Muscle layer of colon (tissue), 2 donors: ENCODE results near the gene SH2D3C.
A peak's percentile ranks its signal among the peaks of the same experiment; 100 is the strongest.

Experiments
- H3K27ac ChIP-seq: one replicate; pipeline ENCODE4 v1.7.0; 2013; ENCODE audit warnings: low read depth, mild to moderate bottlenecking, low read length, moderate library complexity
- H3K27me3 ChIP-seq, 2 donors: one replicate each; pipeline ENCODE4 v1.7.0; 2013; ENCODE audit warnings: low read length in 2 of 2, mild to moderate bottlenecking in 2 of 2; ENCODE audit not compliant: insufficient read depth in 2 of 2, control insufficient read depth in 1 of 2
- H3K36me3 ChIP-seq: one replicate; pipeline ENCODE4 v1.7.0; 2013; ENCODE audit warnings: mild to moderate bottlenecking, low read length; ENCODE audit not compliant: insufficient read depth
- H3K4me1 ChIP-seq: one replicate; pipeline ENCODE4 v1.7.0; 2013; ENCODE audit warnings: mild to moderate bottlenecking, low read length; ENCODE audit not compliant: insufficient read depth
- H3K4me3 ChIP-seq, 2 donors: one replicate each; pipeline ENCODE4 v1.7.0; 2013; ENCODE audit warnings: low read length in 2 of 2, low read depth in 1 of 2, mild to moderate bottlenecking in 1 of 2, moderate library complexity in 1 of 2
- H3K9ac ChIP-seq: one replicate; pipeline ENCODE4 v1.7.0; 2013; ENCODE audit warnings: low read length
- H3K9me3 ChIP-seq: one replicate; pipeline ENCODE4 v1.7.0; 2013; ENCODE audit warnings: mild to moderate bottlenecking, low read length
- donor health status: abdominal sarcoma.
- donor health status: Adenocarcinoma of cecum.

SH2D3C gene

DNA sequence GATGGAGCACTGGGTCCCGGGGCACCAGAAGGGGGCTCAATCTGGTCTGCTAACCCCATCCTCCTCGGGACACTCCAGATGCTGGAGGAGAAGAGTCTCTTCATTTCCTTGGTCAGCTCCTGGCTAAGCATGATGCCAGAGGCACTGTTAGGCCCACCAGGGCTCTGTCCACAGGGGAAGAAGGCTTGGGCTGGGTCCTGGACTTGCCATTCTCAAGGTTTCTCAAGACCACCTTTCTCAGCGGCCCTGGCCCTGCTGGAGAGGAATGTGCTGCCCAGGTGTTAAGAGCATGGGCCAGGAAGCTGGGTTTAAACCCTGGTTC is 7.9 kb downstream of the SH2D3C start:
- H3K9ac ChIP-seq, result no peak overlapping the region
- peak overlapping the region; percentile 32 for H3K27ac ChIP-seq

DNA sequence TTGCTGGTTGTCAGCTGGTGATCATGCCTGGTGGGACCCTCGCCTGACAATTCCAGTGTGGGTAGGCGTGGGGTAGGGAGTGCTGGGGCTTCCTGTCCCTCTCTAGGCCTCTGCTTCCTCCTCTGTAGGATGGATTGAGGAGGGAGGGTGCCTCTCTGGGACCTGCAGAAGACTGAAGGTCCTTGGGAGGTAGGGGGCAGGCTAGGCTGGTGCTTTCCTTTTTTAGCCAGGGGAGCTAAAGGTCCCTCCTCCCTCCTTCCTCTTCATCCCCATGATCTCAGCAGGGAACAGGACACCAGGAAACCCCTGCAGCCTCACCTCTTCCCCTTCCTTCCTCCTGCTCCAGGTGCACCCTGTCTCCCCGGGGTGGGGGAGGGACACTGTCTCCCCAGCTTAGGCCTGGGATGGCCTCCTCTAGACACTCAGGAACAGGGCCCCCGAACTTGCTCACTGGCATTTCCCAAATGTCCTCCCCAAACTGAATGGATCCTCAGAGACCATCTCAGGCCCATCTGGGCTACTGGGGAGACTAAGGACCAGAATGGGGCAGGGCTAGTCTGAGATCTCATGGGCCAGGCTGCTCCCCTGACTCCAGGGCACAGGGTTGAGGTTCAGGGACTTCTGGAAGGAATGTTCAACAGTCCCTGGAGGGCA is 8.4 kb downstream of the SH2D3C start:
- peaks cover 9% of the 10 kb centered on the region for H3K4me1 ChIP-seq
- no peaks in the 10 kb centered on the region for H3K9me3 ChIP-seq
- H3K4me3 ChIP-seq, result no peak overlapping the region
- H3K36me3 ChIP-seq, result no peaks in the 10 kb centered on the region
- no peak overlapping the region for H3K9ac ChIP-seq
- H3K27ac ChIP-seq, result no peak overlapping the region
- no peaks in the 10 kb centered on the region for H3K27me3 ChIP-seq

More for the DNA sequence above, 7.9 kb downstream of the SH2D3C start:
- H3K4me3 ChIP-seq, result peak overlapping the region in 1 of 2 donors; percentile 55
- no peaks in the 10 kb centered on the region for H3K9me3 ChIP-seq
- peaks cover 9% of the 10 kb centered on the region for H3K4me1 ChIP-seq
- no peaks in the 10 kb centered on the region for H3K36me3 ChIP-seq
- no peaks in the 10 kb centered on the region for H3K27me3 ChIP-seq

DNA sequence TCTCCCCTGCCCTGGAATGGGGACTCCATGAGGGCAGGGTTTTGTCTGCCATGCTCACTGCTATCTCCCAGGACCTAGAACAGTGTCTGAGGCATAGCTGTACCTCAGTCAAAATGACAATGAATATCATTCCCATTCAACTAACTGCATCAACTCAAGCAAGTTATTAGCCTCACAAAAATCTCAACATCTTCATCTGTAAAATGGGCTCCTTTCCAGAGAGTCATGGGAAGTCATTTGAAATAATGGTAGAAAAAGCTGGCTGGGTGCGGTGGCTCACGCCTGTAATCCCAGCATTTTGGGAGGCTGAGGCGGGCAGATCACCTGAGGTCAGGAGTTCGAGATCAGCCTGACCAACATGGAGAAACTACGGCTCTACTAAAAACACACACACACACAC is 9.4 kb downstream of the SH2D3C start:
- peaks cover 9% of the 10 kb centered on the region for H3K4me1 ChIP-seq
- H3K9ac ChIP-seq, result no peak overlapping the region
- H3K27me3 ChIP-seq, result no peaks in the 10 kb centered on the region
- no peaks in the 10 kb centered on the region for H3K9me3 ChIP-seq
- H3K4me3 ChIP-seq, result no peak overlapping the region
- no peak overlapping the region for H3K27ac ChIP-seq
- H3K36me3 ChIP-seq, result no peaks in the 10 kb centered on the region

- H3K4me3 ChIP-seq, result no peak overlapping the region
- no peak overlapping the region for H3K27ac ChIP-seq
- H3K27me3 ChIP-seq, result no peaks in the 10 kb centered on the region
- no peaks in the 10 kb centered on the region for H3K36me3 ChIP-seq
- no peak overlapping the region for H3K9ac ChIP-seq
- no peaks in the 10 kb centered on the region for H3K9me3 ChIP-seq
- H3K4me1 ChIP-seq, result peaks cover 9% of the 10 kb centered on the region
Observed at GRCh38 chr9:127768698-127769097, 9.8 kb downstream of the SH2D3C start.

- no peaks in the 10 kb centered on the region for H3K9me3 ChIP-seq
- H3K4me3 ChIP-seq, result no peak overlapping the region
- H3K9ac ChIP-seq, result no peak overlapping the region
- no peak overlapping the region for H3K27ac ChIP-seq
- H3K27me3 ChIP-seq, result no peaks in the 10 kb centered on the region
- H3K4me1 ChIP-seq, result peaks cover 16% of the 10 kb centered on the region
- H3K36me3 ChIP-seq, result no peaks in the 10 kb centered on the region
Observed at GRCh38 chr9:127767909-127768331, 10.5 kb downstream of the SH2D3C start.

DNA sequence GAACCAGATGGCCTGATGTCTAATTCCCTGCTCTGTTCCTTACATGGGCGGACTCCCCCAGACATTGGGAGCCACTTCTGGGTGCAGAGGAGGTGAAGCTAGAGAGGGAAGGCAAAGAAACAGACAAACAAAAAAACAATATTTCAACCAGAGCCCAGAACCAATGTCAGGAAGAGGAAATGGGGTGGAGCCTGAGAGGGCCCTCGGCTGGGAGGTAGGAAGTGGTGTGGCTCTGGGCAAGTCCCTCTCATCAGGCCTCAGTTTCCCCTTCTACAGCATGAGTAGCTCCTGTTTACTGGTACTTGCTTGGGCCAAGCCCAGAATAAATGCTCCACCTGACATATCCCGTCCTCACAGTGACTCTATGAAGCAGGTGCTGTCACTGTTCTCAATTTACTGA is 11.1 kb downstream of the SH2D3C start:
- Histone ChIP-seq H3K27me3 (peaks cover 0 to 5% of the 10 kb centered on the region in 2 donors), H3K27ac (no peak overlapping the region), H3K4me3 (no peak overlapping the region), H3K9me3 (no peaks in the 10 kb centered on the region), H3K36me3 (no peaks in the 10 kb centered on the region), H3K9ac (no peak overlapping the region), H3K4me1 (peaks cover 19% of the 10 kb centered on the region)

DNA sequence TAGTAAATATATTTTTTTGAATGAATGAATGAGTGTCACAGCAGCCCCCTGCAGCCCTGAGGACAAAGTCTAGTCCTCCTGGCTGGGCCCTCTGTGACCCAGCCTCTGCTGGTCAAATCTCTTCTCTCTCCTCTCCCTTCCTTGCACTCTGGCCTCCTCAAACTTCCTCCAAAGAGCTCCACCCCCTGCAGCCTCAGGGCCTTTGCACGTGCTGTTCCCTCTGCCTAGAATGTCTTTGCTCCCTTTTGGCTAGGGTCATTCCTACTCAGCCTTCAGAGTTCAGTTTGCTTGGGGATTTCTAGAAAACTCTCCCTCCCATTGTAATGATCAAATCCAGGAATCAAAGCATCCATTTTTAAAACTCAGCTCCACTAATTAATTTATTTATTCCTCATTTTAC is 13.0 kb downstream of the SH2D3C start:
- no peak overlapping the region for H3K9ac ChIP-seq
- no peak overlapping the region for H3K4me3 ChIP-seq
- H3K27ac ChIP-seq, result no peak overlapping the region
- peaks cover 12% of the 10 kb centered on the region for H3K4me1 ChIP-seq
- H3K27me3 ChIP-seq, result peaks cover 0 to 9% of the 10 kb centered on the region in 2 donors
- H3K36me3 ChIP-seq, result no peaks in the 10 kb centered on the region
- no peaks in the 10 kb centered on the region for H3K9me3 ChIP-seq

- Histone ChIP-seq H3K27me3 (peaks cover 0 to 9% of the 10 kb centered on the region in 2 donors), H3K4me1 (peaks cover 10% of the 10 kb centered on the region), H3K9me3 (no peaks in the 10 kb centered on the region), H3K4me3 (no peak overlapping the region), H3K9ac (no peak overlapping the region), H3K27ac (no peak overlapping the region), H3K36me3 (no peaks in the 10 kb centered on the region)
Observed at GRCh38 chr9:127763918-127764384, 14.5 kb downstream of the SH2D3C start.

GRCh38 chr9:127762111-127762676 is 16.3 kb downstream of the SH2D3C start:
- H3K27me3 ChIP-seq, result peaks cover 0 to 9% of the 10 kb centered on the region in 2 donors
- no peaks in the 10 kb centered on the region for H3K36me3 ChIP-seq
- no peak overlapping the region for H3K27ac ChIP-seq
- H3K4me3 ChIP-seq, result no peak overlapping the region
- no peaks in the 10 kb centered on the region for H3K9me3 ChIP-seq
- H3K4me1 ChIP-seq, result peaks cover 10% of the 10 kb centered on the region
- no peak overlapping the region for H3K9ac ChIP-seq

DNA sequence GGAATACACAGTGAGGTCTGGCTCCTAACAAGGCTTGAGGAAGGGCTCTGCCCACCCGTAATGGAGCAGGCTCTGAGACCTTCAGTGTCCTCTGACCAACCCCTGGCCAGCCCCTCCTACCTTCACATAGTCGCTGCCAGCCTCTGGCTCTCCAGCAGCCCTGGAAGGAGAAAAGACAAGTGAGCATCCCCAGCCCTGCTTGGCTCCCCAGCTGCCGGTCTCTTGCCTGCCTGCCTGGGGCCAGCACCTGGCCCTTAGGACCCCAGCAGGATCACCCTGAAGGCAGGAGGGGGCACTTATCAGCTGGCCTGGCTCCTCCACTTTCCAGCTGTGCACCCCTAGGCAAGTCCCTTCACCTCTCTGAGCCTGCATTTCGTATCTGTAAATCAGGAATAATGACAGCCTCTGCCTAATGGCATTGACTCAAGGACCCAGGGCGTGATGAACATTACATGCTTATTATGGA is 16.9 kb downstream of the SH2D3C start:
- Histone ChIP-seq H3K27me3 (peaks cover 0 to 9% of the 10 kb centered on the region in 2 donors), H3K9ac (no peak overlapping the region), H3K4me1 (peaks cover 10% of the 10 kb centered on the region), H3K4me3 (no peak overlapping the region), H3K36me3 (no peaks in the 10 kb centered on the region), H3K9me3 (no peaks in the 10 kb centered on the region), H3K27ac (no peak overlapping the region)

DNA sequence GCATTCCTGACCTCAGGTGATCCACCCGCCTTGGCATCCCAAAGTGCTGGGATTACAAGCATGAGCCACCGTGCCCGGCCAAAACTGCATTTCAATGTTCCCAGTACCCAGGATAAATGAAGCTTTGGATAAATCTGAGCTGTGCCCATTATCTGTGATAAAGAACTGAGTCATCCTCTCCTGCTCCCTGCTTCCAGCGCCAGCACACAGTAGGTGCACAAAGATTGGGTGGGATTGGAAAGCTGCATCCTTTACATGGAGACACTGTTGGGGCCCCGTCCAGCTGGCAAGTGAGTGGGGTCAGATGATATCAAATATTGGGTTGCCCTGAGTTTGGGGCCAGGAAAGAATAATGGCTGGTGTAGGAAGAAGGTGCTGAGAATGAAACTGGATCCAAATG is 17.4 kb downstream of the SH2D3C start:
- H3K9me3 ChIP-seq, result no peaks in the 10 kb centered on the region
- H3K4me1 ChIP-seq, result peaks cover 10% of the 10 kb centered on the region
- H3K27ac ChIP-seq, result no peak overlapping the region
- H3K27me3 ChIP-seq, result peaks cover 0 to 9% of the 10 kb centered on the region in 2 donors
- no peak overlapping the region for H3K4me3 ChIP-seq
- no peak overlapping the region for H3K9ac ChIP-seq
- no peaks in the 10 kb centered on the region for H3K36me3 ChIP-seq

- no peaks in the 10 kb centered on the region for H3K9me3 ChIP-seq
- no peak overlapping the region for H3K27ac ChIP-seq
- H3K36me3 ChIP-seq, result no peaks in the 10 kb centered on the region
- peaks cover 5 to 18% of the 10 kb centered on the region in 2 donors for H3K27me3 ChIP-seq
- no peak overlapping the region for H3K4me3 ChIP-seq
- H3K9ac ChIP-seq, result no peak overlapping the region
- H3K4me1 ChIP-seq, result peaks cover 10% of the 10 kb centered on the region
Observed at GRCh38 chr9:127758843-127759242, 19.6 kb downstream of the SH2D3C start.
